BLaER1 treated with 17β-estradiol and CSF1 and Interleukin-3, amounts not matched to agents 10 nM and 100 nM (cell line): ENCODE data around the gene TP63.

ENCODE experiments used
- H3K27ac ChIP-seq, 11 experiments: shearing (Covaris generic); formaldehyde crosslinking; 2 replicates each; pipeline ENCODE4 v1.8.1; 2022
- H3K27me3 ChIP-seq, 11 experiments: shearing (Covaris generic); formaldehyde crosslinking; 2 replicates each; pipeline ENCODE4 v1.8.1; 2022
- H3K36me3 ChIP-seq, 11 experiments: shearing (Covaris generic); formaldehyde crosslinking; 2 replicates each; pipeline ENCODE4 v1.8.1; 2022
- H3K4me1 ChIP-seq, 10 experiments: shearing (Covaris generic); formaldehyde crosslinking; 2 replicates each; pipeline ENCODE4 v1.8.1; 2022
- H3K4me2 ChIP-seq, 11 experiments: shearing (Covaris generic); formaldehyde crosslinking; 2 replicates each; pipeline ENCODE4 v1.8.1; 2022
- H3K4me3 ChIP-seq, 10 experiments: shearing (Covaris generic); formaldehyde crosslinking; 2 replicates each; pipeline ENCODE4 v1.8.1; 2022
- H3K9ac ChIP-seq, 11 experiments: shearing (Covaris generic); formaldehyde crosslinking; 2 replicates each; pipeline ENCODE4 v1.8.1; 2022
- H3K9me3 ChIP-seq, 11 experiments: shearing (Covaris generic); formaldehyde crosslinking; replicated peaks in 1 of 11; 2 replicates each; pipeline ENCODE4 v1.8.1; 2022
- H4K20me1 ChIP-seq, 11 experiments: shearing (Covaris generic); formaldehyde crosslinking; 2 replicates each; pipeline ENCODE4 v1.8.1; 2022
- Cebpa-rat ChIP-seq, 11 experiments: shearing (Covaris generic); IDR thresholded peaks; 2 replicates each; pipeline ENCODE4 v1.8.1; 2022

TP63 gene

DNA sequence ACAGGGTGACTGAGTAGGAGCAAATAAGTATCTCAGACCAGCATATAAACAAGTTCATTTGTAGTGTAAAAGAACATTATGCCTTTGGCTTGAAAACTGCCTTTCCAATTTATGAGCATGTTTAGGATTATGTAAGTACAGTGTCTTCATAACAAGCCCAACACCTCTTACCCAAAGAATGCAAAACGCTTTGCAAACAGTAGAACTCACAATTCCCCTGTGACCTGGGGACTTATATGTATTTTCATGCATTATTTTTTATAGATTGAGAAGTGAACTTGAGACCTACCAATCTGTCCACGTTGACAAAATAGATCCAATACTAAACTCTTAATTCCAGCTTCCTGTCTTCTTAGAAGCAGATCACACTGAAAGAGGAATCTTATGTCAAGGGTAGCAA lies 202.1 kb downstream of the TP63 start:
- H3K9me3 ChIP-seq = no peaks in the 10 kb centered on the region
- no peak overlapping the region for H3K9ac ChIP-seq
- no peak overlapping the region for H3K27ac ChIP-seq
- no peak overlapping the region for H3K4me2 ChIP-seq
- H3K36me3 ChIP-seq = no peaks in the 10 kb centered on the region
- H3K27me3 ChIP-seq = no peaks in the 10 kb centered on the region
- no peak overlapping the region for H3K4me3 ChIP-seq
- no peaks in the 10 kb centered on the region for H3K4me1 ChIP-seq
- H4K20me1 ChIP-seq = no peaks in the 10 kb centered on the region
- TF ChIP-seq Cebpa-rat (IDR thresholded peaks at IDR 0.05) = no peak

DNA sequence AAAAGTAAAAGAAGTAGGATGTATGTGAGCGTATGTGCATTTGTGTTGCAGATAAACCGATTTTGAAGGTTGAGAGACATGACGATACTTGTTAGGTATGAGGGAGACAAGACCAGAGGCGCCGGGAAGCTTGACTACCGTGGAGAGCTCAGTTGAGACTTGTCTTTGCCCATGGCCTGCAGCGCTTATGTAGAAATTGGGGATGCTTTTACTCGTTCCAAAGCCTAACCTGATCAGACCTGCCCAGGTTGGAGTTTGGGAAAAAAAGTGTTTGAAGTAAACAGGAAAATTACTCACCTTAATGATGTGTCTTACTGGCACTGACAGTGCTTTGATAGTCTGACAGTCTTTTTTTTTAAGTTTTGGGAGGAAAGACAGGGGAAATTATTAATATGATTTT lies 202.8 kb downstream of the TP63 start:
- H3K9ac ChIP-seq = no peak overlapping the region
- H3K27ac ChIP-seq = no peak overlapping the region
- no peak for TF ChIP-seq Cebpa-rat (IDR thresholded peaks at IDR 0.05)

DNA sequence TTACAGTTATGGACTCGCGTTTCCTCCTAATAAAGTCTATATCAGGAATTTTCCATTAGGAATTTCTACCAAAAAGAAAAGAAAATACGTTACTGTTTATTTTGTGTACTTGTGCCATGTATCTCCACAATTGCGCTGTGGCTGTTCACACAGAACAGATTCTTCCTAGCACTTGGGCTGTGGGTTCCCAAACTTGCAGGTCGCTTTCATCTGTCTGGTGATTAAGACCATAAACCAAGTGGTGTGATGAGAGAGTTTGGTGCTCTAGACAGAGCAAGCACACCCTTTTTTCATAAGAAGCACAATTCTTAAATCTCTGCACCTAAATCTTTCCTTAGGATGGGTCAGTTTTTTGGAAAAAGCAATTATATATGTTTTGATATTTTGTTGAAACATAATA lies 203.3 kb downstream of the TP63 start:
- no peak for TF ChIP-seq Cebpa-rat (IDR thresholded peaks at IDR 0.05)
- H3K9ac ChIP-seq = no peak overlapping the region
- H3K4me3 ChIP-seq = no peak overlapping the region
- H3K36me3 ChIP-seq = no peaks in the 10 kb centered on the region
- H3K4me2 ChIP-seq = no peak overlapping the region
- H3K27me3 ChIP-seq = no peaks in the 10 kb centered on the region
- H4K20me1 ChIP-seq = no peaks in the 10 kb centered on the region
- no peak overlapping the region for H3K27ac ChIP-seq
- H3K4me1 ChIP-seq = no peaks in the 10 kb centered on the region
- no peaks in the 10 kb centered on the region for H3K9me3 ChIP-seq

More for the DNA sequence above, 202.8 kb downstream of the TP63 start:
- Histone ChIP-seq H3K4me1 (no peaks in the 10 kb centered on the region), H3K4me3 (no peak overlapping the region), H4K20me1 (no peaks in the 10 kb centered on the region), H3K4me2 (no peak overlapping the region), H3K27me3 (no peaks in the 10 kb centered on the region), H3K36me3 (no peaks in the 10 kb centered on the region), H3K9me3 (no peaks in the 10 kb centered on the region)

DNA sequence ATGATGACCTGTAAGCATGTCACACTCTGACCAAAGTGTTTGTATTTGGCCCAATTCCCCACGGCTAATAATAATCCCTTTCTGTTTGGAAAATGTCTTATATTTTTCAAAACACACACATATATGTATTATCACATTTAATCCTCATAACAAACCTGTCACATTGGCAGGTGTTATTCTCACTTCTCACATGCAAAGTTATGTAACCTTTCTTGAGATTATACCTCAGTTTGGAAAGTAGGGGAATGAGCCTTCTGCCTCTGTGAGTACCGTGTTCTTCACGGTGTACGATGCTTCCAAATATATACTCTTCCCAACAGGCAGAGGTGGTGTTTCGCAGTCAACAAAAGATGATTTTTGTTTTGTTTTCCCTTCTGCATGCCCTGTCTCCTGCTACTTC lies 205.6 kb downstream of the TP63 start:
- Histone ChIP-seq H3K4me2 (no peak overlapping the region), H3K4me3 (no peak overlapping the region), H3K4me1 (no peaks in the 10 kb centered on the region), H3K9ac (no peak overlapping the region), H3K27me3 (no peaks in the 10 kb centered on the region), H4K20me1 (no peaks in the 10 kb centered on the region), H3K9me3 (no peaks in the 10 kb centered on the region), H3K36me3 (no peaks in the 10 kb centered on the region), H3K27ac (no peak overlapping the region)
- no peak for TF ChIP-seq Cebpa-rat (IDR thresholded peaks at IDR 0.05)

DNA sequence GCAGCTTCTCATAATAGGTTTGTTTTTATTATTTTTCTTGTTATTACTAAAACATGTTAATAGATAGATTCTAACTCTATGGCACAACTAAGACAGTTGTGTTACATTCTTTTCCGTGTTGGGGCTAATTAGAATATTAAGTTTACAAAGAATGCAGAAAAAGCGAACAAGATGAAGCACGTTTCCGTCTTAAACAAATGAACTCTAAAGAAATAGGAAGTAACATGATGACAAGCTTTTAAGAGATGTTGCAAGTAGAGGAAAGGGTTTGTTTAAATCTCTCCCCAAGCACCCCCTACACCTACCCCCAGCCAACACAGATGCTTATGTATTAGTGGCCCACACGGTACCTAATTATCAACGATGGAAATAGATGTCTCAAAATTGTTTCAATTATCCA lies 207.1 kb downstream of the TP63 start:
- Histone ChIP-seq H3K9me3 (no peaks in the 10 kb centered on the region), H4K20me1 (no peaks in the 10 kb centered on the region), H3K9ac (no peak overlapping the region), H3K4me2 (no peak overlapping the region), H3K4me1 (no peaks in the 10 kb centered on the region), H3K4me3 (no peak overlapping the region), H3K27me3 (no peaks in the 10 kb centered on the region), H3K36me3 (no peaks in the 10 kb centered on the region), H3K27ac (no peak overlapping the region)
- no peak for TF ChIP-seq Cebpa-rat (IDR thresholded peaks at IDR 0.05)

DNA sequence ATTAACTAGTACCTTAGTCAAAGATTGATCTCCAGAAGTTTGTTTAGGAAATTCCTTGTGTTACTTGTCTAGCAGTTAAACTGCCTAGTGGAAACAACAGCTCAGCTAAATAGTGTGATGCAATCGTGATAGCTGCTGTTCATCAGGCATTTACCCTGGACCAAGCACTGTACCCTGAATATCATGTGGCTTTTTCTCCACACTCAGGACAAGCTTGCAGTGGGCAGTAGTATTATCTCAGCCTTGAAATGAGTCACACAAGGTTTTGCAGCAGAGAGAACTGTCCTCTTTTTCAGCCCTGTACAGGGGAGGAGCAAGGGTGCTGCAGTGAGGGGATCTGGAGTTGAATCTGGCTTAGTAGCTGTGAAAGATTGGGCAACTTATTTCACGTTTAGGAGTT lies 208.4 kb downstream of the TP63 start:
- Histone ChIP-seq H3K4me3 (no peak overlapping the region), H3K4me1 (no peaks in the 10 kb centered on the region), H3K36me3 (no peaks in the 10 kb centered on the region), H3K27me3 (no peaks in the 10 kb centered on the region), H4K20me1 (no peaks in the 10 kb centered on the region), H3K9ac (no peak overlapping the region), H3K27ac (no peak overlapping the region), H3K9me3 (no peaks in the 10 kb centered on the region), H3K4me2 (no peak overlapping the region)
- no peak for TF ChIP-seq Cebpa-rat (IDR thresholded peaks at IDR 0.05)

DNA sequence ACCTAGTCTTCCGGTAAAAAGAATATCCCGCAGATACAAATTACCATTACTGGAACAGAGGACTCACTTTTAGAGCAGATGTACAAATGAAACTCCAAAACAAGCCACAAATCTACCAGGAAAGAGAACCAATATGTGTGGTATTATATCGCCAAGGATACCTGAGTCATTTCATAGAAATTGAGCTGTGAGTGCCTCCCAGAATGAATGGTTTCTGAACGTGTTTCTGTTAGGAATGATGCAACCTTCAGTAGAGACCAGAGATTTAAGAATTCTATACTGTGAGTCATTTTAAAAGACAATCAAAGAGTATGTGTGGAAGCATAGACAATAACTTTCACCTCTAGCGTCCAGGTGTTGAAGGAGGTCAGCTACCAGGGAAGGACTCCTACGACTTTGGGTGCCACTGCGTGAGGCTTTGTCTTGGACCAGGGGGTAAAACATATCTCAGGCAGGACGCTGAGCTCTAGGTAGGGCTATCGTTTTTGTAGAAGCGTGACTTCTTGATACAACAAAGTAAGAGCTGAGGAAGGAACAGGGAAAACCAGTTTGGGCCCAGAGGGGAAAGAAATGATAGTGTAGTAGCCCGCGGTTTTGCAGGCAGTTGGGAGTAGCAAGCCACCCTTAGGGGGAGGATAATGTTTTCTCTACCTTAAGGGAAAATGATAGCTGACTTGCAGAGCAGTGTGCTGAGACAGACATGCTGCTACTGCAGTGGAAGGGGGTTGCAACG lies 210.4 kb downstream of the TP63 start:
- H3K9ac ChIP-seq = no peak overlapping the region
- H3K9me3 ChIP-seq = no peaks in the 10 kb centered on the region
- H4K20me1 ChIP-seq = no peaks in the 10 kb centered on the region
- no peaks in the 10 kb centered on the region for H3K36me3 ChIP-seq
- no peak overlapping the region for H3K27ac ChIP-seq
- H3K4me1 ChIP-seq = no peaks in the 10 kb centered on the region
- no peaks in the 10 kb centered on the region for H3K27me3 ChIP-seq
- TF ChIP-seq Cebpa-rat (IDR thresholded peaks at IDR 0.05) = no peak
- H3K4me3 ChIP-seq = no peak overlapping the region
- H3K4me2 ChIP-seq = no peak overlapping the region

DNA sequence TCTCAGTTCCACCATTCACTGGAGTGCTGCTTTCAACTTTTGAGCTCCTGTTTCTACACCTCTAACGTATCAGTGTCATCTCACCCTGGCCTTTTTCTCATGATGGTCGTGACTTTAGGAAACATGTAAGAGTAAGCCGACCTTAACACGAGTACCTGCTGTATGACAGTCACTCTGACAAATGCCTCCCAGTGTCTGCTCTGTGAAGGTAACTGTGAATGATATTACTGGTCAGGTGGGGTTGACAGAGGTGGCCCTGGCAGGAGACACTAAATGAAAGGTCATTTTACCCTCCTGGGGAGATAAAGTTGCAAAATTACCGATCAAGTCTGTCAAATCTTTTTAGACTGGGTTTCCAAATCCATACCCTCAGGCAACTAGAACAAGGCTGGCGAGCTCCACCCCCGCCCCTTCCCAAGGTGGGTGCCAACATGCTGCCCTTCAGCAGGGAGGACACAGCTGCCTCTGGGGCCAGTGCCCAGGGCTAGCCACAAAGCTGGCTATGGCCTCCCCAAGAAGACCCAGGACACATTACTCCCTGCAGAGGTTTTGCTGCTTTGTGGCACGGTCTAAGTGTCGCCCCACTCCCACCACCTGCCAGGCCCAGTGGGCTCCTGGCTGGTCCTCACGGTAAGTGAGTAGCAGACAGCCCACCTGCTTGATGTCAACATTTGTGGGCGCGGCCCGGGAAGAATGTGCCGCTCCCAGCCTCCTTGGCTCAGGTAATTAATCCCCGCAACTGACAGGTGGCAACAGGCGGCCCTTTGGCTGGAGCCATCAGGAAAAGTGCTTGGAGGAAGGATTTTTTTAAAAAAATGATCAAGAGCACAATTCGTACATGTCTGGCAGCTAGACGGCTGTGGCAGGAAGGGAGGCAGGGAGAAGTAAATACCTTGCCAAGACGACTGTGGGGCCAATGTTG lies 211.8 kb downstream of the TP63 start:
- H3K36me3 ChIP-seq = no peaks in the 10 kb centered on the region
- no peak overlapping the region for H3K4me2 ChIP-seq
- H3K27ac ChIP-seq = no peak overlapping the region
- no peaks in the 10 kb centered on the region for H3K9me3 ChIP-seq
- H3K27me3 ChIP-seq = no peaks in the 10 kb centered on the region
- H3K9ac ChIP-seq = no peak overlapping the region
- no peaks in the 10 kb centered on the region for H3K4me1 ChIP-seq
- no peak for TF ChIP-seq Cebpa-rat (IDR thresholded peaks at IDR 0.05)
- H3K4me3 ChIP-seq = no peak overlapping the region
- no peaks in the 10 kb centered on the region for H4K20me1 ChIP-seq

DNA sequence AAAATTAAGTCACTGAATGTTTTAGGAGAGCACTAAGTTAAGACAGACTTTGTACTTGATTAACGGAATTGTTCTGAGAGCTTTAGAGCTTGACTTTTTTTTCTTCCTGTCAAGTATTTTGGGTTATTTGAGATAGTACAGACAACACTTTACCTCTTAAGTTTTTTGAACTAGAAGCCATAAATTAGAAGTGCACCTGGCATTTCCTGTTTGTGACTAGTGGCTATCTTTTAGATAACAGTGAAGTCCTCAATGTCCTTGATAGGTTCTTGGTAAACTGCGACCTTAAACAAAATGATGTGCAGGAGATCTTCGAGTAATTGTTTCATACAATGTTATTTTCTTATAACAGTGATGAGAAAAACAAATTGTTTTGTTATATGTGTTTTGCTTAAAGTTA lies 213.9 kb downstream of the TP63 start:
- Histone ChIP-seq H3K9ac (no peak overlapping the region), H3K36me3 (no peaks in the 10 kb centered on the region), H3K4me1 (no peaks in the 10 kb centered on the region), H3K4me2 (no peak overlapping the region), H3K27me3 (no peaks in the 10 kb centered on the region), H3K27ac (no peak overlapping the region), H3K9me3 (no peaks in the 10 kb centered on the region), H4K20me1 (no peaks in the 10 kb centered on the region), H3K4me3 (no peak overlapping the region)
- no peak for TF ChIP-seq Cebpa-rat (IDR thresholded peaks at IDR 0.05)
